GM23338 (cell line): ENCODE measurements around the gene MPHOSPH9. TPM values are rescaled to one million over a fixed set of nuclear protein-coding genes. Genes with fewer than 3 reads are reported as not detected.

Source experiments
- ATAC-seq: fragments of 200-7000 bp; cut with Tn5 transposase; 3 replicates; pipeline ENCODE4 v1.9.1; 2020
- DNase-seq: peaks from one replicate; pipeline ENCODE4 v3.0.0-alpha.2; 2015; ENCODE audit warnings: low spot score
- H2AFZ ChIP-seq: fragments of 200-600 bp; sonication (generic); 2 replicates; pipeline ENCODE4 v1.8.0; 2016; ENCODE audit warnings: antibody characterized with exemption, mild to moderate bottlenecking, moderate library complexity
- H3F3A ChIP-seq: fragments of 200-600 bp; sonication (generic); replicated peaks from 2 replicates; pipeline ENCODE4 v1.8.0; 2017; ENCODE audit warnings: antibody characterized with exemption, mixed run types, low read depth
- H3K27ac ChIP-seq: fragments of 200-600 bp; sonication (generic); 2 replicates; pipeline ENCODE4 v1.6.1; 2016; ENCODE audit warnings: low read depth
- H3K27me3 ChIP-seq: fragments of 200-600 bp; sonication (generic); 2 replicates; pipeline ENCODE4 v1.8.0; 2016; ENCODE audit warnings: mild to moderate bottlenecking, mixed run types, moderate library complexity; ENCODE audit not compliant: insufficient read depth
- H3K36me3 ChIP-seq: fragments of 200-600 bp; sonication (generic); 2 replicates; pipeline ENCODE4 v1.8.0; 2016; ENCODE audit warnings: mild to moderate bottlenecking; ENCODE audit not compliant: insufficient read depth
- H3K4me1 ChIP-seq: fragments of 200-600 bp; sonication (generic); 2 replicates; pipeline ENCODE4 v1.8.0; 2016; ENCODE audit warnings: mild to moderate bottlenecking, moderate library complexity; ENCODE audit not compliant: insufficient read depth
- H3K4me2 ChIP-seq: fragments of 200-600 bp; sonication (generic); 2 replicates; pipeline ENCODE4 v1.7.1; 2017; ENCODE audit warnings: mixed run types
- H3K4me3 ChIP-seq: fragments of 200-600 bp; sonication (generic); 2 replicates; pipeline ENCODE4 v1.6.1; 2016; ENCODE audit warnings: mixed run types
- H3K79me2 ChIP-seq: fragments of 200-600 bp; sonication (generic); replicated peaks from 2 replicates; pipeline ENCODE4 v1.8.0; 2017; ENCODE audit warnings: mild to moderate bottlenecking; ENCODE audit not compliant: insufficient read depth
- H3K9me2 ChIP-seq: fragments of 200-600 bp; sonication (generic); 2 replicates; pipeline ENCODE4 v1.8.0; 2017; ENCODE audit not compliant: insufficient read depth
- H4K20me1 ChIP-seq: fragments of 200-600 bp; sonication (generic); replicated peaks from 2 replicates; pipeline ENCODE4 v1.8.0; 2017; ENCODE audit warnings: mild to moderate bottlenecking; ENCODE audit not compliant: insufficient read depth
- H3K27ac Mint-ChIP-seq: 2 replicates; pipeline ENCODE4 v1.8.0; 2020; ENCODE audit warnings: inconsistent platforms, mild to moderate bottlenecking, moderate library complexity, mixed read lengths
- H3K27me3 Mint-ChIP-seq: 3 replicates; pipeline ENCODE4 v1.8.0; 2022; ENCODE audit warnings: low read depth, mild to moderate bottlenecking, moderate library complexity, mixed read lengths, inconsistent platforms; ENCODE audit not compliant: insufficient read depth, poor library complexity
- H3K36me3 Mint-ChIP-seq: 3 replicates; pipeline ENCODE4 v1.8.0; 2021; ENCODE audit warnings: low read depth, mild to moderate bottlenecking, inconsistent platforms, moderate library complexity, mixed read lengths
- H3K4me1 Mint-ChIP-seq: 3 replicates; pipeline ENCODE4 v1.8.0; 2020; ENCODE audit warnings: mild to moderate bottlenecking, inconsistent platforms, mixed read lengths
- H3K4me3 Mint-ChIP-seq: 3 replicates; pipeline ENCODE4 v1.8.0; 2021; ENCODE audit warnings: moderate library complexity, mild to moderate bottlenecking, inconsistent platforms, mixed read lengths
- H3K9me3 Mint-ChIP-seq: 3 replicates; pipeline ENCODE4 v1.8.0; 2020; ENCODE audit warnings: moderate library complexity, mild to moderate bottlenecking, inconsistent platforms, mixed read lengths
- CREB1 ChIP-seq: fragments of 250-450 bp; sonication (Bioruptor Pico); IDR thresholded peaks from 2 replicates; pipeline ENCODE4 v1.5.0; 2020; ENCODE audit warnings: low read depth, mild to moderate bottlenecking, moderate library complexity
- CTCF ChIP-seq, 2 experiments: fragments of 200-600 bp in 1 of 2; sonication (generic) in 1 of 2; conservative IDR thresholded peaks; 2 replicates each; pipeline versions ENCODE4 v1.5.1 to v1.6.1; 2016 to 2017; ENCODE audit warnings: antibody characterized with exemption in 2 of 2, low read depth in 2 of 2, mild to moderate bottlenecking in 2 of 2, moderate library complexity in 1 of 2
- EZH2phosphoT487 ChIP-seq: fragments of 200-600 bp; sonication (generic); IDR thresholded peaks from one replicate; pipeline ENCODE4 v1.8.1; 2018; ENCODE audit warnings: antibody characterized with exemption; ENCODE audit not compliant: unreplicated experiment
- REST ChIP-seq: IDR thresholded peaks from one replicate; pipeline ENCODE4 v1.6.1; 2018; ENCODE audit warnings: antibody characterized with exemption; ENCODE audit not compliant: unreplicated experiment
- ZNF114 ChIP-seq: fragments of 250-450 bp; sonication (Bioruptor Pico); IDR thresholded peaks from 2 replicates; pipeline ENCODE4 v1.5.0; 2020; ENCODE audit warnings: mild to moderate bottlenecking, moderate library complexity
- polyA plus RNA-seq: library from polyadenylated mRNA; unstranded; fragments of >200 nt; fragmentation: Nextera tagmentation; extraction: Ambion mirVana; gene quantifications from 2 replicates; pipeline ENCODE4 v1.2.1, GENCODE V29; 2016
- total RNA-seq: library from RNA; depleted of rRNA; stranded (reverse); fragments of >200 nt; shearing (Covaris generic); gene quantifications from 2 replicates; pipeline ENCODE4 v1.2.3, GENCODE V29; 2014
- TF ChIP-seq, protein P1 (sequence below): fragments of 250-450 bp; sonication (Bioruptor Pico); IDR thresholded peaks from 2 replicates; pipeline ENCODE4 v1.5.0; 2020; ENCODE audit warnings: mild to moderate bottlenecking, moderate library complexity
- TF ChIP-seq, protein P2 (sequence below): IDR thresholded peaks from 2 replicates; pipeline ENCODE4 v1.6.1; 2016; ENCODE audit warnings: antibody characterized with exemption

MPHOSPH9 gene
- total and polyA plus RNA-seq, 2 experiments from 2014 or later, result 30.5 to 77.9 TPM

GRCh38 chr12:123142921-123143735 is 89.8 kb downstream of the MPHOSPH9 start (continued):
- TF ChIP-seq, protein P1, sequence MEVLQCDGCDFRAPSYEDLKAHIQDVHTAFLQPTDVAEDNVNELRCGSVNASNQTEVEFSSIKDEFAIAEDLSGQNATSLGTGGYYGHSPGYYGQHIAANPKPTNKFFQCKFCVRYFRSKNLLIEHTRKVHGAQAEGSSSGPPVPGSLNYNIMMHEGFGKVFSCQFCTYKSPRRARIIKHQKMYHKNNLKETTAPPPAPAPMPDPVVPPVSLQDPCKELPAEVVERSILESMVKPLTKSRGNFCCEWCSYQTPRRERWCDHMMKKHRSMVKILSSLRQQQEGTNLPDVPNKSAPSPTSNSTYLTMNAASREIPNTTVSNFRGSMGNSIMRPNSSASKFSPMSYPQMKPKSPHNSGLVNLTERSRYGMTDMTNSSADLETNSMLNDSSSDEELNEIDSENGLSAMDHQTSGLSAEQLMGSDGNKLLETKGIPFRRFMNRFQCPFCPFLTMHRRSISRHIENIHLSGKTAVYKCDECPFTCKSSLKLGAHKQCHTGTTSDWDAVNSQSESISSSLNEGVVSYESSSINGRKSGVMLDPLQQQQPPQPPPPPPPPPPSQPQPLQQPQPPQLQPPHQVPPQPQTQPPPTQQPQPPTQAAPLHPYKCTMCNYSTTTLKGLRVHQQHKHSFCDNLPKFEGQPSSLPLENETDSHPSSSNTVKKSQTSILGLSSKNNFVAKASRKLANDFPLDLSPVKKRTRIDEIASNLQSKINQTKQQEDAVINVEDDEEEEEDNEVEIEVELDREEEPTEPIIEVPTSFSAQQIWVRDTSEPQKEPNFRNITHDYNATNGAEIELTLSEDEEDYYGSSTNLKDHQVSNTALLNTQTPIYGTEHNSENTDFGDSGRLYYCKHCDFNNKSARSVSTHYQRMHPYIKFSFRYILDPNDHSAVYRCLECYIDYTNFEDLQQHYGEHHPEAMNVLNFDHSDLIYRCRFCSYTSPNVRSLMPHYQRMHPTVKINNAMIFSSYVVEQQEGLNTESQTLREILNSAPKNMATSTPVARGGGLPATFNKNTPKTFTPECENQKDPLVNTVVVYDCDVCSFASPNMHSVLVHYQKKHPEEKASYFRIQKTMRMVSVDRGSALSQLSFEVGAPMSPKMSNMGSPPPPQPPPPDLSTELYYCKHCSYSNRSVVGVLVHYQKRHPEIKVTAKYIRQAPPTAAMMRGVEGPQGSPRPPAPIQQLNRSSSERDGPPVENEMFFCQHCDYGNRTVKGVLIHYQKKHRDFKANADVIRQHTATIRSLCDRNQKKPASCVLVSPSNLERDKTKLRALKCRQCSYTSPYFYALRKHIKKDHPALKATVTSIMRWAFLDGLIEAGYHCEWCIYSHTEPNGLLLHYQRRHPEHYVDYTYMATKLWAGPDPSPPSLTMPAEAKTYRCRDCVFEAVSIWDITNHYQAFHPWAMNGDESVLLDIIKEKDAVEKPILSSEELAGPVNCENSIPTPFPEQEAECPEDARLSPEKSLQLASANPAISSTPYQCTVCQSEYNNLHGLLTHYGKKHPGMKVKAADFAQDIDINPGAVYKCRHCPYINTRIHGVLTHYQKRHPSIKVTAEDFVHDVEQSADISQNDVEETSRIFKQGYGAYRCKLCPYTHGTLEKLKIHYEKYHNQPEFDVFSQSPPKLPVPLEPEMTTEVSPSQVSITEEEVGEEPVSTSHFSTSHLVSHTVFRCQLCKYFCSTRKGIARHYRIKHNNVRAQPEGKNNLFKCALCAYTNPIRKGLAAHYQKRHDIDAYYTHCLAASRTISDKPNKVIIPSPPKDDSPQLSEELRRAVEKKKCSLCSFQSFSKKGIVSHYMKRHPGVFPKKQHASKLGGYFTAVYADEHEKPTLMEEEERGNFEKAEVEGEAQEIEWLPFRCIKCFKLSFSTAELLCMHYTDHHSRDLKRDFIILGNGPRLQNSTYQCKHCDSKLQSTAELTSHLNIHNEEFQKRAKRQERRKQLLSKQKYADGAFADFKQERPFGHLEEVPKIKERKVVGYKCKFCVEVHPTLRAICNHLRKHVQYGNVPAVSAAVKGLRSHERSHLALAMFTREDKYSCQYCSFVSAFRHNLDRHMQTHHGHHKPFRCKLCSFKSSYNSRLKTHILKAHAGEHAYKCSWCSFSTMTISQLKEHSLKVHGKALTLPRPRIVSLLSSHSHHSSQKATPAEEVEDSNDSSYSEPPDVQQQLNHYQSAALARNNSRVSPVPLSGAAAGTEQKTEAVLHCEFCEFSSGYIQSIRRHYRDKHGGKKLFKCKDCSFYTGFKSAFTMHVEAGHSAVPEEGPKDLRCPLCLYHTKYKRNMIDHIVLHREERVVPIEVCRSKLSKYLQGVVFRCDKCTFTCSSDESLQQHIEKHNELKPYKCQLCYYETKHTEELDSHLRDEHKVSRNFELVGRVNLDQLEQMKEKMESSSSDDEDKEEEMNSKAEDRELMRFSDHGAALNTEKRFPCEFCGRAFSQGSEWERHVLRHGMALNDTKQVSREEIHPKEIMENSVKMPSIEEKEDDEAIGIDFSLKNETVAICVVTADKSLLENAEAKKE (CRISPR knock-in tag), result no peak
- TF ChIP-seq EZH2phosphoT487 (no peak), REST (no peak)

DNA sequence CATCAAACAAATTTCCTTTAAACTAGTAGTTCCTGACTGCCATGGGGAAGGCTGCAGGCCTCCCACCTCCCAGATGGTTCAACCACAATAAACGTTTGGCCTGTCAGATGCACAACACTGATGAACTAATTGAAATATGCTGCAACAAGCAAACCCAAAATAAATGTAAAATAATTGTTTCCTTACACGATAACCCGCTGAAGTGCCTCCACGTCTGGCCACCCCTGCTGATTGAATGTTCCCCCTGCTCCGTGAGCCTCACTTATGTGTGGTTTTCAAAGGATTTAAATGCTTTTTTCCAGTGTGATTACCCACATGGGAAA is 90.5 kb downstream of the MPHOSPH9 start:
- Mint-ChIP-seq H3K36me3 (no peaks in the 10 kb centered on the region), H3K27ac (no peak overlapping the region), H3K9me3 (no peaks in the 10 kb centered on the region), H3K4me1 (peaks cover 30% of the 10 kb centered on the region), H3K27me3 (peaks cover 17% of the 10 kb centered on the region), H3K4me3 (no peak overlapping the region; the same call in 2 of the 3 replicates)
- no peaks in the 10 kb centered on the region; the same call in 1 of the 2 replicates for H4K20me1 ChIP-seq
- no peaks in the 10 kb centered on the region for H3K9me2 ChIP-seq
- H3K27me3 ChIP-seq, result peaks cover 5% of the 10 kb centered on the region; the same call in 1 of the 2 replicates
- H3K36me3 ChIP-seq, result no peaks in the 10 kb centered on the region
- no peak overlapping the region for H2AFZ ChIP-seq
- H3F3A ChIP-seq, result no peaks in the 10 kb centered on the region; the same call in 1 of the 2 replicates
- peaks cover 13% of the 10 kb centered on the region for H3K4me1 ChIP-seq
- H3K27ac ChIP-seq, result no peak overlapping the region
- H3K4me3 ChIP-seq, result no peak overlapping the region
- no peak overlapping the region for H3K4me2 ChIP-seq
- H3K79me2 ChIP-seq, result no peaks in the 10 kb centered on the region
- no peak for DNase-seq
- ATAC-seq, result no peak
- TF ChIP-seq ZNF114 (CRISPR knock-in tag) (no peak), CTCF (conservative IDR thresholded peaks at IDR 0.05; ENCODE audit: low read depth in 2 of 2) (no peak), CREB1 (CRISPR knock-in tag) (no peak)
- TF ChIP-seq, protein P2, sequence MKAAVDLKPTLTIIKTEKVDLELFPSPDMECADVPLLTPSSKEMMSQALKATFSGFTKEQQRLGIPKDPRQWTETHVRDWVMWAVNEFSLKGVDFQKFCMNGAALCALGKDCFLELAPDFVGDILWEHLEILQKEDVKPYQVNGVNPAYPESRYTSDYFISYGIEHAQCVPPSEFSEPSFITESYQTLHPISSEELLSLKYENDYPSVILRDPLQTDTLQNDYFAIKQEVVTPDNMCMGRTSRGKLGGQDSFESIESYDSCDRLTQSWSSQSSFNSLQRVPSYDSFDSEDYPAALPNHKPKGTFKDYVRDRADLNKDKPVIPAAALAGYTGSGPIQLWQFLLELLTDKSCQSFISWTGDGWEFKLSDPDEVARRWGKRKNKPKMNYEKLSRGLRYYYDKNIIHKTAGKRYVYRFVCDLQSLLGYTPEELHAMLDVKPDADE, result no peak
